ENCODE data around the gene CLEC2D.
"Not testable (repeated sequence)": the region's sequence is repeated elsewhere in the genome, so short reads cannot be mapped to it uniquely, and the experiment has no call there.

DNA sequence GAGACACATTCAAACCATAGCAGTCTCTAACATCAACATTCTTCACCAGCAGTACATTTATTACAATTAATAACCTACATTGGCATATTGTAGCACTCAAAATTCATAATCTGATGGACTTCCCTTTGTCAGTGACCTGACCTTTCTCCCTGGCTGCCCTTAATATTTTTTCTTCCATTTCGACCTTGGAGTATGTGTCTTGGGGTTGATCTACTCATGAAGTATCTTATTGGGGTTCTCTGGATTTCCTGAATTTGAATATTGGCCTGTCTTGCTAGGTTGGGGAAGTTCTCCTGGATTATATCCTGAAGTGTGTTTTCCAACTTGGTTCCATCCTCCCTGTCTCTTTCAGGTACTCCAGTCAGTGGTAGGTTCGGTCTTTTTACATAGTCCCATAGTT lies 2.8 kb downstream of the CLEC2D start:
- TF ChIP-seq EZH2 (IDR thresholded peaks at IDR 0.05; ENCODE audit: low read length, missing control alignments): not testable (repeated sequence)
- TF ChIP-seq, protein P1, sequence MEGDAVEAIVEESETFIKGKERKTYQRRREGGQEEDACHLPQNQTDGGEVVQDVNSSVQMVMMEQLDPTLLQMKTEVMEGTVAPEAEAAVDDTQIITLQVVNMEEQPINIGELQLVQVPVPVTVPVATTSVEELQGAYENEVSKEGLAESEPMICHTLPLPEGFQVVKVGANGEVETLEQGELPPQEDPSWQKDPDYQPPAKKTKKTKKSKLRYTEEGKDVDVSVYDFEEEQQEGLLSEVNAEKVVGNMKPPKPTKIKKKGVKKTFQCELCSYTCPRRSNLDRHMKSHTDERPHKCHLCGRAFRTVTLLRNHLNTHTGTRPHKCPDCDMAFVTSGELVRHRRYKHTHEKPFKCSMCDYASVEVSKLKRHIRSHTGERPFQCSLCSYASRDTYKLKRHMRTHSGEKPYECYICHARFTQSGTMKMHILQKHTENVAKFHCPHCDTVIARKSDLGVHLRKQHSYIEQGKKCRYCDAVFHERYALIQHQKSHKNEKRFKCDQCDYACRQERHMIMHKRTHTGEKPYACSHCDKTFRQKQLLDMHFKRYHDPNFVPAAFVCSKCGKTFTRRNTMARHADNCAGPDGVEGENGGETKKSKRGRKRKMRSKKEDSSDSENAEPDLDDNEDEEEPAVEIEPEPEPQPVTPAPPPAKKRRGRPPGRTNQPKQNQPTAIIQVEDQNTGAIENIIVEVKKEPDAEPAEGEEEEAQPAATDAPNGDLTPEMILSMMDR (conservative IDR thresholded peaks at IDR 0.05 in 1 of 2, IDR thresholded peaks at IDR 0.05 in 1 of 2; ENCODE audit: low read depth in 1 of 2, low read length in 2 of 2): not testable (repeated sequence)

Data from fibroblast of lung (primary cell).